Upper lobe of right lung (tissue), 1 donor: Measurements from ENCODE around the gene LPA. TPM values are rescaled to one million over a fixed set of nuclear protein-coding genes. Genes with fewer than 3 reads are reported as not detected.
A peak's percentile ranks its signal among the peaks of the same experiment; 100 is the strongest.
"Not testable (repeated sequence)": the region's sequence is repeated elsewhere in the genome, so short reads cannot be mapped to it uniquely, and the experiment has no call there.

Experiments used
- ATAC-seq: fragments of 200-7000 bp; cut with Tn5 transposase; one replicate; pipeline ENCODE4 v1.9.1; 2020; ENCODE audit warnings: mild to moderate bottlenecking, moderate library complexity
- DNase-seq: peaks from one replicate; pipeline ENCODE4 v3.0.0-alpha.2; 2020
- H3K27ac ChIP-seq: fragments of 200-600 bp; one replicate; pipeline ENCODE4 v1.8.0; 2022
- H3K27me3 ChIP-seq: fragments of 200-600 bp; one replicate; pipeline ENCODE4 v1.8.0; 2022; ENCODE audit warnings: mild to moderate bottlenecking
- H3K36me3 ChIP-seq: fragments of 200-600 bp; one replicate; pipeline ENCODE4 v1.8.0; 2022
- H3K4me1 ChIP-seq: fragments of 200-600 bp; one replicate; pipeline ENCODE4 v1.8.0; 2022
- H3K4me3 ChIP-seq: fragments of 200-600 bp; one replicate; pipeline ENCODE4 v1.8.0; 2022; ENCODE audit warnings: mild to moderate bottlenecking
- H3K9me3 ChIP-seq: fragments of 200-600 bp; one replicate; pipeline ENCODE4 v1.8.0; 2022
- intact Hi-C: fragments of 100-400 bp; cut with DNase I; formaldehyde crosslinking; loops from one replicate; pipeline ENCODE4 v1.11.0; 2022
- total RNA-seq: library from RNA; stranded (reverse); fragmentation: NEBNext Ultra II Directional; extraction: Animal tissue kit (Norgen Biotek cat#: 25700); gene quantifications from one replicate; pipeline ENCODE4 v1.2.1, GENCODE V29; 2021
- TF ChIP-seq, protein P1 (sequence below): fragments of 200-600 bp; IDR thresholded peaks from one replicate; pipeline ENCODE4 v1.8.0; 2022; ENCODE audit warnings: antibody characterized with exemption
- donor health status: DM: no; HTN: yes; CAD: no; lungs with severe emphysema.

Gene LPA
- total RNA-seq, 1 donor from 2014 or later = not detected

DNA sequence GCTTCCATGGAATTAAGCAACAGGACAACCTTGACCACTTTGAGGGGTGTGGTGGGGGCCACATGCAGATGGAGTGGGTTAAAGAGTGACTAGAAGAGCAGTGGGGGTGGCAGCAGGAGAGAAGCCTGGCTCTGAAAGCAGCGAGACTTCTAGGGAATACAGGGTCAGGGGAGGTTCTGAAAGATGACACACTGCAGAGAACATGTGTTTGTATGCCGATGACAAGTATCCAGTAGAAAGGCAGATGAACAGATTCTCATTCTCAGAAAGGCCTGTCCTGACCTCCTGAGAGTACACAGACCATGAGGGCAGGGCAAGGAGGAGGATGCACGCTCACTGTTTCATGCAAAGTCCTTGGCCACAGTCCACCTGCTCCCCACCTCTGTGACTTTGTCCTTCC, 2.9 kb downstream of the LPA start:
- H3K4me1 ChIP-seq = no peaks in the 10 kb centered on the region
- no peaks in the 10 kb centered on the region for H3K9me3 ChIP-seq
- H3K4me3 ChIP-seq = no peak overlapping the region
- no peaks in the 10 kb centered on the region for H3K36me3 ChIP-seq
- intact Hi-C loops = no loop called here
- no peak overlapping the region for H3K27ac ChIP-seq
- no peak for ATAC-seq
- H3K27me3 ChIP-seq = no peaks in the 10 kb centered on the region
- DNase-seq = no peak
- TF ChIP-seq, protein P1, sequence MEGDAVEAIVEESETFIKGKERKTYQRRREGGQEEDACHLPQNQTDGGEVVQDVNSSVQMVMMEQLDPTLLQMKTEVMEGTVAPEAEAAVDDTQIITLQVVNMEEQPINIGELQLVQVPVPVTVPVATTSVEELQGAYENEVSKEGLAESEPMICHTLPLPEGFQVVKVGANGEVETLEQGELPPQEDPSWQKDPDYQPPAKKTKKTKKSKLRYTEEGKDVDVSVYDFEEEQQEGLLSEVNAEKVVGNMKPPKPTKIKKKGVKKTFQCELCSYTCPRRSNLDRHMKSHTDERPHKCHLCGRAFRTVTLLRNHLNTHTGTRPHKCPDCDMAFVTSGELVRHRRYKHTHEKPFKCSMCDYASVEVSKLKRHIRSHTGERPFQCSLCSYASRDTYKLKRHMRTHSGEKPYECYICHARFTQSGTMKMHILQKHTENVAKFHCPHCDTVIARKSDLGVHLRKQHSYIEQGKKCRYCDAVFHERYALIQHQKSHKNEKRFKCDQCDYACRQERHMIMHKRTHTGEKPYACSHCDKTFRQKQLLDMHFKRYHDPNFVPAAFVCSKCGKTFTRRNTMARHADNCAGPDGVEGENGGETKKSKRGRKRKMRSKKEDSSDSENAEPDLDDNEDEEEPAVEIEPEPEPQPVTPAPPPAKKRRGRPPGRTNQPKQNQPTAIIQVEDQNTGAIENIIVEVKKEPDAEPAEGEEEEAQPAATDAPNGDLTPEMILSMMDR = no peak

DNA sequence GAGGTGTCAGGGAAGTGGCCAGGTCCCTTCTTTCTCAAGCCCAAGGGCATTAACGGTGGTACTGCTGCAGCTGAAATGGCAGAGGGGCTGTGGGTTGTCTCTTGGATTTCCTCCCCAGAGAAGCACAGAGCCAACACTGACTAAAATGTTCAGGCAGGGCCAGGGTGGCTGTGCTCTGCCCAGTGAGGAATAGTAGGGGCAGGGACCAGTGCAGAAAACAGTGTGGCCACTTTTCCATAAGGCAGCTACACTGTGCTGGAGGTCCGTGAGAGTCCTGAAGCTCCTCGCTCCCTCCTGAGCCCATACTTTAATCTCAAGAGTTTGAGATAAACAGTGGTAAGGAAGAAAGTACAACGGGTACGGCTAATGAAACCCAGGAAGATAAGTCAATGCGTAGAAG, 4.5 kb downstream of the LPA start:
- H3K9me3 ChIP-seq = no peaks in the 10 kb centered on the region
- DNase-seq (no peak), ATAC-seq (no peak)
- H3K27me3 ChIP-seq = no peaks in the 10 kb centered on the region
- H3K27ac ChIP-seq = no peak overlapping the region
- intact Hi-C loops = no loop called here
- no peaks in the 10 kb centered on the region for H3K4me1 ChIP-seq
- TF ChIP-seq, protein P1 = no peak
- no peaks in the 10 kb centered on the region for H3K36me3 ChIP-seq
- H3K4me3 ChIP-seq = no peak overlapping the region

DNA sequence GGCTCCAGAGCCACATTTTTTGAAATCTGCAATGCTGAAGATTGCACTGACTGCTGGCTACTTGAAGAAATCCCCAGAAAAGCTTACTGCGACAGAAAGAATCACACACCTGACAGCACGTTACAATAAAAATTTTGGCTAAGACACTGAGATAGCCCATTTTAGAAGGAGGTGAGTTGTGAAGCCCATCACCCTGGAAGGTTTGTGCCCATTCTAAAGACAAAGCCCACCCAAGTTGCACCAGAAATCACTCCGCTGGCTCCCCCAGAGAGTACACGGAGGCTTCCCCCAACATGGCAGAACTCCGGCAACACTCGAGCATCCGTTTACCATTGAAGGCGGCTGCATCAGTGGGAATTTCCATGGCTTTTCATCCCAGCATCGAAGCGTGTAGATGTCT, 29.4 kb downstream of the LPA start:
- H3K36me3 ChIP-seq = no peaks in the 10 kb centered on the region
- peak; percentile 67 for DNase-seq
- H3K4me3 ChIP-seq = no peak overlapping the region
- no peaks in the 10 kb centered on the region for H3K9me3 ChIP-seq
- H3K27ac ChIP-seq = no peak overlapping the region
- H3K4me1 ChIP-seq = no peaks in the 10 kb centered on the region
- TF ChIP-seq, protein P1 = no peak
- intact Hi-C loops = no loop called here
- no peaks in the 10 kb centered on the region for H3K27me3 ChIP-seq
- ATAC-seq = peak; percentile 26

DNA sequence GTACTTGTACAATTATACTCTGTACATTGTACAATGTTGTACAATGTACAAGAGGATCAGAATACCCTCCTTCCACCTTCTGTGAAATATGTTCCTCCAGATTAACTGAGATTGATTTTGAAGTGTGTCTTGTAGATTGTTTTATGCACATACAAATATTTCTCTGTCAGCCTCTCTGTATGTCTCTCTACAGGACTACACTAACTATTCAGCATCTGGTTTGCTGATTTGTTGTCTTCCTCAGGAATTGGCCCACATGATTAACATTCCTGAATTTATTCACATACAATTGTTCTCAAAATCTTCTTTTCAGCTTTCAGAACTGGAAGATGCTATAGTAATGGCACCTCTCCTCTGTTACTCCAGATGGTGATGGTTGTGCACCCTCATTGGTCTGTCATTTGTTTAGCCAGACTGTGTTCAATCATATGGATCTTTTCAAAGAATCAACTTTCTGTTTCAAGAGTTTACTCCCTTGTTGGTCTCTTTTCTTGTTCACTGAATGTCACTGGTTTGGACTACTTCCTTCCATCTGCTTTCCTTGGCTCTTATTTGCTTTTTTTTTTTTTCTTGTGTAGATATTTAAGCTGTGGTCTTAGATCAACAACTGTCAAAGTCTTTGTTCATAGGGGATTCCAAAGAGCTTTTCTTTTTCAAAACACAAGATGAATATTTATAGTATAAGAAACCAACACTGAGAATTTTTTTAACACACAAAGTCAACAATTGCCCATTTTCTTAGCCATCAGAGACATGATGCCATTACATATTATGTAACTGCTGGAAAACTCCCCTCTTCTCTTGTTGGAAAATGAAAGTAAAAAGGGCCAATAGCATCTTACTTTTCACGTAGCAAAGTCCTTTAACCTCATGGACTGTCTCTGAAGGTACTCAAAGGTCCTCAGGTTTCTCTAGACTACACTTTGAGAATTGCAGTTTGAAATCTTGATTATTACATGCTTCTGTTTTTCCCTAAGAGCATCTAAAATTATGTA, 67.9 kb downstream of the LPA start:
- no peak overlapping the region for H3K4me3 ChIP-seq
- DNase-seq (no peak), ATAC-seq (no peak)
- no peak overlapping the region for H3K27ac ChIP-seq
- H3K9me3 ChIP-seq = no peaks in the 10 kb centered on the region
- no peaks in the 10 kb centered on the region for H3K4me1 ChIP-seq
- intact Hi-C loops = no loop called here
- no peaks in the 10 kb centered on the region for H3K36me3 ChIP-seq
- H3K27me3 ChIP-seq = no peaks in the 10 kb centered on the region
- TF ChIP-seq, protein P1 = no peak

DNA sequence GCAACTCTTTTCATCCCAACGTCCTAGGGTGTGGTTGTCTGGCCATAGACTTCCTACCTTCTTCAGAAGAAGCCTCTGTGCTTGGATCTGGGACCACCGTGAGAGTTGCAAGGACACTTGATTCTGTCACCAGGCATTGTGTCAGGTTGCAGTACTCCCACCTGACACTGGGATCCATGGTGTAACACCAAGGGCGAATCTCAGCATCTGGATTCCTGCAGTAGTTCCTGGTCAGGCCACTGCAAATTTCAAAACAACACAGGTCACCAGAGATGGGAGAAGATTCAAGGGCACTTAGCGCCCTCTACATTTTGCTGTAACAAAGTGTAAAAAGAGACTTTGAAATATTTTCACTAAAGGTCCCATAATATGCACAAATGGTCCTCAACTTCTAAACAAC, 68.8 kb downstream of the LPA start:
- H3K9me3 ChIP-seq, H3K27me3 ChIP-seq, H3K4me1 ChIP-seq, DNase-seq, H3K27ac ChIP-seq, H3K36me3 ChIP-seq, H3K4me3 ChIP-seq, intact Hi-C loops, ATAC-seq: not testable (repeated sequence)

DNA sequence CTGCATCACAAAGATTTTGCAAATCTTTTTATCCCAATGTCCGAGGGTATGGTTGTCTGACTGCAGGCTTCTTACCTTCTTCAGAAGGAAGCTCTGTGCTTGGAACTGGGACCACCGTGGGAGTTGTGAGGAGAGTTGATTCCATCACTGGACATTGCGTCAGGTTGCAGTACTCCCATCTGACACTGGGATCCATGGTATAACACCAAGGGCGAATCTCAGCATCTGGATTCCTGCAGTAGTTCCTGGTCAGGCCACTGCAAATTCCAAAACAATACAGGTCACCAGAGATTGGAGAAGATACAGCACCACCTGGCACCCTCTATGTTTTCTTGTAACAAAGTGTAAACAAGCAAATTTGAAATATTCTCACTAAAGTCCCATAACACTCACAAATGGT, 77.7 kb downstream of the LPA start:
- Histone ChIP-seq H3K36me3 (no peaks in the 10 kb centered on the region), H3K27ac (no peak overlapping the region), H3K4me1 (no peaks in the 10 kb centered on the region), H3K9me3 (no peaks in the 10 kb centered on the region), H3K4me3 (no peak overlapping the region), H3K27me3 (no peaks in the 10 kb centered on the region)
- TF ChIP-seq, protein P1 = no peak
- intact Hi-C loops = no loop called here
- no peak for DNase-seq
- ATAC-seq = no peak
